ENCODE results near the gene LRRC23.

LRRC23 gene

DNA sequence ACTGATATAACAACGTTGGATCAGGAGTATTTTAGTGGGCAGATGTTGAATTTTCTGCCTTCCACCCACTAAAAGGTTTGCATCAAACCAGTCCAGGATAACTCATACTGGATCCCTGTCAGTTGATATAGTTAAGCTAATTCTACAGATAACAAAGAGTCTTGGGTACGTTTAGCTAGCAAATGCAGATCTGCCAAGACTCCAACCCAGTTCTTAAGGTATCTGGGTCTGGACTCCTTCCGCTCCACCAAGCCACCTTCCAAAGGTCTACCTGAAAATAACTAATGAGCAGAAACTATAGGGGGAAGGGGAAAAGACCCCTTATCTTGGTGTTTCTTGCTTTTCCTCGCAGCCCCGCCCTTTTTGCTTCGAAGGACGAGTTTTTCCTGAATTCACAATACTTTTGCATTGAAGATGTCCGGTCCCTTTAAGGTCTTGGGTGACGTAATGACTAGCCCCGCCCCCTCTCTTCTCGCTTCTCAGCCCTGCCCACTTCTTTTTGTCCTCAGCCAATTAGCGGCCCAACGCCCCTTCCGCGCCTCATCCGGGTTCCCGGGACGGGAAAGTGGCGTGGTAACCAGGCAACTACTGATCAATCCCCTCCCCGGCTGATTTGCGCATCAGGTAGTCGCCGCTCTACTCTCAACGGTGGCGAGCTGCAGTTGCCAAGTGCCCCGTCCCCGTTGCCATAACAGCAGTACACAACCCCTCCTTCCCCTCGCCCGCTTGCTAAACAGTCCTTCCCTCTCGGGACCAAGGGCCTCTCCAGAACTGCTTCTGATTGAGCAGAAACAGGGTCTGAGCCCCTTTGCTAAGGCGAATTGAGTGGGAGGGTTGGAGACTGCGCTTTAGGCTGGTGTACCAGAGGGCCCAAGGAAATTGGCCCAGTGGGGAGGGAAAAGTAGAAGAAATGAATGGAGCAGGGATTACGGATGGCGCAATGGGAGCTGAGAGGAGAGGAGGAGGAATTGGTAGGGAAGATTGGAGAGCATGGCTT is at the start of gene LRRC23:
Gene LRRC23 (plus strand): TSS at position 543 of the 997 bp plus-strand sequence. CDS start 812 bp downstream, outside the sequence.
- TF ChIP-seq, protein P1, sequence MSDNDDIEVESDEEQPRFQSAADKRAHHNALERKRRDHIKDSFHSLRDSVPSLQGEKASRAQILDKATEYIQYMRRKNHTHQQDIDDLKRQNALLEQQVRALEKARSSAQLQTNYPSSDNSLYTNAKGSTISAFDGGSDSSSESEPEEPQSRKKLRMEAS (IDR thresholded peaks at IDR 0.05; ENCODE audit: low read depth, low read length): 0 out of 2 replicates have a peak, but pooled peaks have one; percentile 19
- peak; percentile 51 for TF ChIP-seq POLR2A (IDR thresholded peaks at IDR 0.05; ENCODE audit: extremely low read depth, insufficient read length)
- TF ChIP-seq, protein P2, sequence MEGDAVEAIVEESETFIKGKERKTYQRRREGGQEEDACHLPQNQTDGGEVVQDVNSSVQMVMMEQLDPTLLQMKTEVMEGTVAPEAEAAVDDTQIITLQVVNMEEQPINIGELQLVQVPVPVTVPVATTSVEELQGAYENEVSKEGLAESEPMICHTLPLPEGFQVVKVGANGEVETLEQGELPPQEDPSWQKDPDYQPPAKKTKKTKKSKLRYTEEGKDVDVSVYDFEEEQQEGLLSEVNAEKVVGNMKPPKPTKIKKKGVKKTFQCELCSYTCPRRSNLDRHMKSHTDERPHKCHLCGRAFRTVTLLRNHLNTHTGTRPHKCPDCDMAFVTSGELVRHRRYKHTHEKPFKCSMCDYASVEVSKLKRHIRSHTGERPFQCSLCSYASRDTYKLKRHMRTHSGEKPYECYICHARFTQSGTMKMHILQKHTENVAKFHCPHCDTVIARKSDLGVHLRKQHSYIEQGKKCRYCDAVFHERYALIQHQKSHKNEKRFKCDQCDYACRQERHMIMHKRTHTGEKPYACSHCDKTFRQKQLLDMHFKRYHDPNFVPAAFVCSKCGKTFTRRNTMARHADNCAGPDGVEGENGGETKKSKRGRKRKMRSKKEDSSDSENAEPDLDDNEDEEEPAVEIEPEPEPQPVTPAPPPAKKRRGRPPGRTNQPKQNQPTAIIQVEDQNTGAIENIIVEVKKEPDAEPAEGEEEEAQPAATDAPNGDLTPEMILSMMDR (IDR thresholded peaks at IDR 0.05; ENCODE audit: low read depth, low read length): no peak
- H3K4me3 ChIP-seq (ENCODE audit: low read depth, low read length): peak within 1 kb of the TSS; percentile 59
- DNase-seq (ENCODE audit: low read depth): peak; percentile 95

GRCh38 chr12:6855322-6855721 is 49.3 kb upstream of the LRRC23 start:
- no peak overlapping the region for H3K4me3 ChIP-seq (ENCODE audit: low read depth, low read length)
- TF ChIP-seq, protein P1 (IDR thresholded peaks at IDR 0.05; ENCODE audit: low read depth, low read length): no peak
- TF ChIP-seq POLR2A (IDR thresholded peaks at IDR 0.05; ENCODE audit: extremely low read depth, insufficient read length): no peak
- TF ChIP-seq, protein P2 (IDR thresholded peaks at IDR 0.05; ENCODE audit: low read depth, low read length): no peak
- TF ChIP-seq MYC (IDR thresholded peaks at IDR 0.05; ENCODE audit: low read depth, low read length): no peak
- DNase-seq (ENCODE audit: low read depth): no peak

GRCh38 chr12:6858799-6859198 is 45.8 kb upstream of the LRRC23 start:
- DNase-seq (ENCODE audit: low read depth): no peak
- no peak overlapping the region for H3K4me3 ChIP-seq (ENCODE audit: low read depth, low read length)
- no peak for TF ChIP-seq POLR2A (IDR thresholded peaks at IDR 0.05; ENCODE audit: extremely low read depth, insufficient read length)

DNA sequence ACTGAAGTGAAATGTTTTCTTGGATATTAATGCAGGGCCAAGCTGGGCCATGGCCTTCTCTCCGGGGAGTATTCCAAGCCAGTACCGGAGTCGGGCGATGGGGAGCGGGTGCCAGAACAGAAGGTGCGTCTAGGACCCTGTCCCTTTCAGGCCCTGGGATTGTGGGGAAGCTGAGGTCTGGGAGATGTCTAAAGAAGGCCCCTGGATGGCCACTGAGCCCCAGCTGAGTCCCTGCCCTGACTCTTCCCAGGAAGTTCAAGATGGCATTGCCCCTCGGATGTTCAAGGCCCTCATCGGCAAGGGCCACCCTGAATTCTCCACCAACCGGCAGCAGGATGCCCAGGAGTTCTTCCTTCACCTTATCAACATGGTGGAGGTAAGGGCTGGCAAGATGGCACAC is 44.5 kb upstream of the LRRC23 start:
- H3K4me3 ChIP-seq (ENCODE audit: low read depth, low read length): no peak overlapping the region
- DNase-seq (ENCODE audit: low read depth): no peak
- TF ChIP-seq, protein P1 (IDR thresholded peaks at IDR 0.05; ENCODE audit: low read depth, low read length): no peak
- TF ChIP-seq POLR2A (IDR thresholded peaks at IDR 0.05; ENCODE audit: extremely low read depth, insufficient read length) (no peak), MYC (IDR thresholded peaks at IDR 0.05; ENCODE audit: low read depth, low read length) (no peak)
- TF ChIP-seq, protein P2 (IDR thresholded peaks at IDR 0.05; ENCODE audit: low read depth, low read length): no peak

DNA sequence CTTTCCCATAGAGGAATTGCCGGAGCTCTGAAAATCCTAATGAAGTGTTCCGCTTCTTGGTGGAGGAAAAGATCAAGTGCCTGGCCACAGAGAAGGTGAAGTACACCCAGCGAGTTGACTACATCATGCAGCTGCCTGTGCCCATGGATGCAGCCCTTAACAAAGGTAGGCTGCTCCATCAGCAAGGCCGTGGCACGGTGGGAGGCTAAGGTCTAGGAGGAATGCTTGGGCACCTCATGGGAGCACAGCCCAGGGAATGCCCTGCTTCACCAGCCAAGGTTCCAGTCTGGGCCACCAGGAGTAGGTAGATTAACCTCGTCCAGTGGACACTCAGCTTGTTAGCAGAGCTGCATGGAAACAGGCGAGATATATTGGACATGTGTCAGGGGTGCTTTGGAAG is 43.7 kb upstream of the LRRC23 start:
- DNase-seq (ENCODE audit: low read depth): no peak
- H3K4me3 ChIP-seq (ENCODE audit: low read depth, low read length): no peak overlapping the region
- TF ChIP-seq POLR2A (IDR thresholded peaks at IDR 0.05; ENCODE audit: extremely low read depth, insufficient read length) (no peak), MYC (IDR thresholded peaks at IDR 0.05; ENCODE audit: low read depth, low read length) (no peak)
- TF ChIP-seq, protein P2 (IDR thresholded peaks at IDR 0.05; ENCODE audit: low read depth, low read length): no peak
- TF ChIP-seq, protein P1 (IDR thresholded peaks at IDR 0.05; ENCODE audit: low read depth, low read length): no peak

- TF ChIP-seq MYC (IDR thresholded peaks at IDR 0.05; ENCODE audit: low read depth, low read length): no peak
- TF ChIP-seq, protein P2 (IDR thresholded peaks at IDR 0.05; ENCODE audit: low read depth, low read length): no peak
- TF ChIP-seq, protein P1 (IDR thresholded peaks at IDR 0.05; ENCODE audit: low read depth, low read length): no peak
- no peak for TF ChIP-seq POLR2A (IDR thresholded peaks at IDR 0.05; ENCODE audit: extremely low read depth, insufficient read length)
- DNase-seq (ENCODE audit: low read depth): no peak
- no peak overlapping the region for H3K4me3 ChIP-seq (ENCODE audit: low read depth, low read length)
Observed at GRCh38 chr12:6861391-6861790, 43.2 kb upstream of the LRRC23 start.
